Brain microvascular endothelial cell (primary cell): ENCODE measurements around the gene AGMO.

Experiments used
- DNase-seq: peaks from one replicate; pipeline ENCODE4 v3.0.0-alpha.2; 2020
- H3K27ac ChIP-seq: fragments of 250-450 bp; sonication (Bioruptor Pico); 2 replicates; pipeline ENCODE4 v1.5.1; 2020; ENCODE audit warnings: mild to moderate bottlenecking, moderate library complexity
- H3K27me3 ChIP-seq: fragments of 250-450 bp; sonication (Bioruptor Pico); replicated peaks from 2 replicates; pipeline ENCODE4 v1.5.1; 2020; ENCODE audit warnings: mild to moderate bottlenecking
- H3K36me3 ChIP-seq: fragments of 250-450 bp; sonication (Bioruptor Pico); replicated peaks from 2 replicates; pipeline ENCODE4 v1.5.1; 2020; ENCODE audit warnings: mild to moderate bottlenecking
- H3K4me3 ChIP-seq: 2 replicates; pipeline ENCODE4 v1.5.1; 2011; ENCODE audit warnings: low read depth, mild to moderate bottlenecking, control low read depth, low read length, moderate library complexity
- CTCF ChIP-seq: IDR thresholded peaks from 2 replicates; pipeline ENCODE4 v1.5.1; 2011; ENCODE audit warnings: low read depth, mild to moderate bottlenecking, moderate library complexity, low read length, control low read depth, inconsistent platforms; ENCODE audit errors: missing control alignments
- in situ Hi-C: cut with HindIII; loops from 2 replicates; pipeline ENCODE4 v1.10.0; 2017; ENCODE audit warnings: low sequenced_read_pairs, low pct_ligation_motif_present

Gene AGMO

GRCh38 chr7:15475808-15476530, 85.8 kb downstream of the AGMO start:
- TF ChIP-seq CTCF, result no peak
- no peaks in the 10 kb centered on the region for H3K27me3 ChIP-seq
- no peak for DNase-seq
- H3K36me3 ChIP-seq, result no peaks in the 10 kb centered on the region
- H3K27ac ChIP-seq, result no peak overlapping the region
- no peak overlapping the region for H3K4me3 ChIP-seq
- in situ Hi-C loops, result no loop called here

- in situ Hi-C loops, result no loop called here
- Histone ChIP-seq H3K27ac (no peak overlapping the region), H3K36me3 (no peaks in the 10 kb centered on the region), H3K27me3 (no peaks in the 10 kb centered on the region), H3K4me3 (no peak overlapping the region)
- DNase-seq, result no peak
- no peak for TF ChIP-seq CTCF
Observed at GRCh38 chr7:15471669-15471950, 90.2 kb downstream of the AGMO start.

- H3K27ac ChIP-seq, result no peak overlapping the region
- H3K36me3 ChIP-seq, result no peaks in the 10 kb centered on the region
- H3K4me3 ChIP-seq, result no peak overlapping the region
- in situ Hi-C loops, result no loop called here
- no peak for DNase-seq
- H3K27me3 ChIP-seq, result no peaks in the 10 kb centered on the region
- no peak for TF ChIP-seq CTCF
Observed at GRCh38 chr7:15470825-15471668, 90.8 kb downstream of the AGMO start.

- TF ChIP-seq CTCF, result no peak
- Histone ChIP-seq H3K4me3 (no peak overlapping the region), H3K27ac (no peak overlapping the region), H3K27me3 (no peaks in the 10 kb centered on the region), H3K36me3 (no peaks in the 10 kb centered on the region)
- in situ Hi-C loops, result no loop called here
- DNase-seq, result no peak
Observed at GRCh38 chr7:15464667-15465121, 97.1 kb downstream of the AGMO start.

GRCh38 chr7:15463801-15464666, 97.8 kb downstream of the AGMO start:
- no peak overlapping the region for H3K4me3 ChIP-seq
- H3K27ac ChIP-seq, result no peak overlapping the region
- no peak for TF ChIP-seq CTCF
- H3K27me3 ChIP-seq, result no peaks in the 10 kb centered on the region
- no peaks in the 10 kb centered on the region for H3K36me3 ChIP-seq
- DNase-seq, result no peak
- in situ Hi-C loops, result no loop called here
